Transverse colon (tissue), 4 donors: ENCODE measurements around the gene UPK1B. TPM values are rescaled to one million over a fixed set of nuclear protein-coding genes. Genes with fewer than 3 reads are reported as not detected.

ENCODE experiments used
- DNase-seq: peaks from one replicate; pipeline ENCODE4 v3.0.0-alpha.2; 2019
- H3K27ac ChIP-seq, 4 donors: fragments of 200-600 bp; sonication (generic); 2 replicates each; pipeline ENCODE4 v1.5.1; 2016 to 2018; ENCODE audit warnings: inconsistent platforms in 4 of 4
- H3K27me3 ChIP-seq: fragments of 200-600 bp; sonication (generic); 2 replicates; pipeline ENCODE4 v1.5.1; 2017; ENCODE audit warnings: inconsistent platforms
- H3K36me3 ChIP-seq, 4 donors: fragments of 200-600 bp; sonication (generic); 2 replicates each; pipeline ENCODE4 v1.5.1; 2017 to 2019; ENCODE audit warnings: inconsistent platforms in 4 of 4
- H3K4me1 ChIP-seq, 4 donors: fragments of 200-600 bp; sonication (generic); 2 replicates each; pipeline ENCODE4 v1.5.1; 2017 to 2020; ENCODE audit warnings: inconsistent platforms in 4 of 4
- H3K4me3 ChIP-seq, 4 donors: fragments of 200-600 bp; sonication (generic); 1 replicate in 1 of 4; 2 replicates in 3 of 4; pipeline versions ENCODE4 v1.5.1 to v1.6.1; 2017 to 2019; ENCODE audit warnings: inconsistent platforms in 4 of 4
- H3K9me3 ChIP-seq, 2 donors: fragments of 200-600 bp; sonication (generic); 2 replicates each; pipeline ENCODE4 v1.5.1; 2017 to 2019; ENCODE audit warnings: inconsistent platforms in 2 of 2
- CTCF ChIP-seq, 5 experiments: fragments of 200-600 bp in 3 of 5; fragments of 450-650 bp in 2 of 5; sonication (generic) in 3 of 5; IDR thresholded peaks; 1 replicate in 2 of 5; 2 replicates in 3 of 5; pipeline ENCODE4 v1.5.1; 2016 to 2017; ENCODE audit warnings: antibody characterized with exemption in 5 of 5, inconsistent platforms in 3 of 5, mild to moderate bottlenecking in 2 of 5, moderate library complexity in 1 of 5
- EP300 ChIP-seq: sonication (generic); formaldehyde crosslinking; IDR thresholded peaks from one replicate; pipeline ENCODE4 v1.6.1; 2017; ENCODE audit warnings: antibody characterized with exemption, low read depth
- POLR2A ChIP-seq: fragments of 450-650 bp; IDR thresholded peaks from one replicate; pipeline ENCODE4 v1.6.1; 2016; ENCODE audit warnings: antibody characterized with exemption, mild to moderate bottlenecking, moderate library complexity
- POLR2AphosphoS5 ChIP-seq, 3 donors: sonication (generic); formaldehyde crosslinking; IDR thresholded peaks; one replicate each; pipeline ENCODE4 v1.6.1; 2016; ENCODE audit warnings: antibody characterized with exemption in 3 of 3
- WGBS, 2 donors: methylation state at CpG; one replicate each; pipeline ENCODE4 v1.1.5; 2018; ENCODE audit warnings: low coverage in 1 of 2; 5-methylcytosine and 5-hydroxymethylcytosine counted together
- in situ Hi-C, 4 donors: fragments of 200-750 bp; cut with MboI; loops; one replicate each; pipeline versions ENCODE4 v1.15.0 to v1.15.1; 2017; ENCODE audit warnings: low sequenced_read_pairs in 3 of 4, low pct_ligation_motif_present in 1 of 4, low pct_unique_long_range_greater_than_20kb in 1 of 4
- intact Hi-C: fragments of 100-400 bp; cut with DNase I; formaldehyde crosslinking; loops from one replicate; pipeline ENCODE4 v1.15.1; 2023; ENCODE audit warnings: low total_unique reads
- total RNA-seq, 4 donors: library from RNA; depleted of rRNA; stranded (reverse); fragments of >200 nt; gene quantifications; one replicate each; pipeline ENCODE4 v1.1.0, GENCODE V29; 2016

UPK1B gene
- total RNA-seq, 4 donors from 2014 or later, result 0.95 TPM; not detected in 3

DNA sequence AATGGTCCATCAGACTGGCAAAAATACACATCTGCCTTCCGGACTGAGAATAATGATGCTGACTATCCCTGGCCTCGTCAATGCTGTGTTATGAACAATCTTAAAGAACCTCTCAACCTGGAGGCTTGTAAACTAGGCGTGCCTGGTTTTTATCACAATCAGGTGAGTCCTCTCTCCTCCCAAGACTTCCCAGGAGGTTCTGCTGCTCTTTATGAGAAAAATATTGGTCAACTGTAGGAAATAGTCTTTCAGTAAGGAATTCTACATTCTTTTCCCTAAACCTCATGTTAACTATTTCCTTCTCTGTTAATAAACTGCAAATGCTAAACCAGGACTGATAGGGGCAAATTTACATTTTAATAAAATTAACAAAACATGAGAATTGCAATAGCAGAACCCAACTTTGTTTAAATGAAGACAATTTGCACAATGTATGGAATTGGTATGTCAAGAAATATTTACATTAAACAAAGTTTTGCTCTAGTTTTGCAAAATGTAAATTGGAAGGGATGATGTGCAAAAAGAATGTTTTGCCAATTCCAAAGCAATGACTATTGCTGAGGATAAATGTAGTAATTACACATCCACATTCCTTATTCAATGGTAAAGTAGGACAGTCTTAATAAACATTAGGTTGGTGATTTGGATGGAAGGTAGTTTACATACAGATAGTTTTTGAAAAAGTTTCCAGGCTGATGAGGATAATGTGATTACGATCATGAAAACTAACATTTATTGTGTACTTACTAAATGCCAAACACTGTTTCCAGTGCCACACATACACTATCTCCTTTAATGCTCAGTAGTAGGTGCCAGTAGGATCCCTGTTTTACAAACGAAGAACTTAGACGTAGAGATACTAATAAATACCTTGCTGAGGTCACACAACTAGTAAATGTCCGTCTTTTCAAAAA lies 21.1 kb downstream of the UPK1B start:
- H3K27ac ChIP-seq, result no peak overlapping the region
- H3K4me1 ChIP-seq, result no peaks in the 10 kb centered on the region
- H3K9me3 ChIP-seq, result no peaks in the 10 kb centered on the region
- TF ChIP-seq EP300, result no peak
- no peak for TF ChIP-seq CTCF (IDR thresholded peaks at IDR 0.05)
- TF ChIP-seq POLR2AphosphoS5 (IDR thresholded peaks at IDR 0.05), result no peak
- no peak for TF ChIP-seq POLR2A
- no peaks in the 10 kb centered on the region for H3K36me3 ChIP-seq
- in situ Hi-C loops (no loop called here), intact Hi-C loops (no loop called here)
- DNase-seq, result no peak
- H3K4me3 ChIP-seq, result no peak overlapping the region
- no peaks in the 10 kb centered on the region for H3K27me3 ChIP-seq
- WGBS, 2 donors, result 65 to 82% methylated on average over 5 to 7 of the region's 7 CpGs

DNA sequence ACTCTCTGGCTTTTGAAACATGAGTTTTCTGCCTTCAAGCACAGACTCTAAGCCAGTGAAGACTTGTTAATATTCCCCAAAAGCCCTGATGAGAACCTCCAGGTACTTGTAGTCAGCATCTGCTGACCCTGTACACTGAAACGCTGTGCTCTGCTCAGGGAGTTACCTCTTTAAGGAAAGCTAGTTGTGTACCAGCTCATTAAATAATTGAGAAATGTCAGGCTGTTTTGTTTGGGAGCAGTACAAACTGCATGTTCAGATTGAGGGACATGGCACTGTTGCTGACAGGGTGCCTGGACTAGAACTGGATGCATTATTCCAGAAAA lies 21.7 kb downstream of the UPK1B start:
- DNase-seq, result no peak
- TF ChIP-seq EP300, result no peak
- TF ChIP-seq POLR2AphosphoS5 (IDR thresholded peaks at IDR 0.05), result no peak
- no peak for TF ChIP-seq CTCF (IDR thresholded peaks at IDR 0.05)
- no peak for TF ChIP-seq POLR2A
- Histone ChIP-seq H3K4me1 (no peaks in the 10 kb centered on the region), H3K9me3 (no peaks in the 10 kb centered on the region), H3K4me3 (no peak overlapping the region), H3K36me3 (no peaks in the 10 kb centered on the region), H3K27ac (no peak overlapping the region), H3K27me3 (no peaks in the 10 kb centered on the region)
- intact Hi-C loops, result no loop called here
- WGBS, 2 donors, result 67 to 73% methylated on average over 1 of the region's 1 CpG
- in situ Hi-C loops, result no loop called here

GRCh38 chr3:119195911-119196310 lies 22.5 kb downstream of the UPK1B start:
- intact Hi-C loops, result no loop called here
- no peaks in the 10 kb centered on the region for H3K4me1 ChIP-seq
- H3K36me3 ChIP-seq, result no peaks in the 10 kb centered on the region
- H3K27me3 ChIP-seq, result no peaks in the 10 kb centered on the region
- no peak overlapping the region for H3K4me3 ChIP-seq
- H3K9me3 ChIP-seq, result no peaks in the 10 kb centered on the region
- DNase-seq, result no peak
- TF ChIP-seq EP300 (no peak), POLR2AphosphoS5 (IDR thresholded peaks at IDR 0.05) (no peak), CTCF (IDR thresholded peaks at IDR 0.05) (no peak), POLR2A (no peak)
- in situ Hi-C loops, result no loop called here
- WGBS, 2 donors, result 80% methylated on average over 1 of the region's 1 CpG
- no peak overlapping the region for H3K27ac ChIP-seq

DNA sequence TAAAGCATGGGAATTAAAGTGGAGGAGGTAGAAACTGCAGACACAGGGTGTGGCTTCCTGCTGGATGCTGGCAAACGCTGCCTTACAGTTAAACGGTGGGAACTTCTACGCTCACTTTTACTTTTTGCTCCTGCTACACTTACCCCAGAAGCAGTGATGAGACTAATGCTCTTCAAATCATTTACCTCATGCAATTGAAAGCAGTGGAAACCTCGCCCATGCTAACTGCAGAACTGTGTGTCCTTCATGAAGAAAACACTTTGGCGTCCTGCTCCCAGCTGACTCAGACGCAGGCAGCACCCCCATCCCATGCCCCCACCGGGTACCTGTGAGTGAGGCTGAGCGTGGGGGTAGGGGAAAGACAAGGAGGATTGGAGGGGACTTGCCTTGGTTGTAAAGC lies 31.8 kb downstream of the UPK1B start:
- TF ChIP-seq CTCF (IDR thresholded peaks at IDR 0.05) (no peak), EP300 (no peak), POLR2AphosphoS5 (IDR thresholded peaks at IDR 0.05) (peak in 1 of 3 donors; percentile 5), POLR2A (no peak)
- intact Hi-C loops (no loop called here), in situ Hi-C loops (no loop called here)
- Histone ChIP-seq H3K4me3 (no peak overlapping the region), H3K4me1 (peaks cover 0 to 3% (median 1%) of the 10 kb centered on the region in 4 donors), H3K9me3 (no peaks in the 10 kb centered on the region), H3K27me3 (no peaks in the 10 kb centered on the region), H3K36me3 (peaks cover 0 to 4% (median under 1%) of the 10 kb centered on the region in 4 donors), H3K27ac (no peak overlapping the region)
- DNase-seq, result no peak
- 49 to 60% methylated on average over 3 to 8 of the region's 8 CpGs for WGBS, 2 donors
